Fibroblast of skin of left biceps (primary cell): ENCODE measurements around the gene CYSTM1.

Source experiments
- DNase-seq, 2 experiments: peaks; one replicate each; pipeline ENCODE4 v3.0.0-alpha.2; 2013; ENCODE audit warnings: low read depth in 2 of 2

CYSTM1 gene

GRCh38 chr5:140207250-140207964 lies 32.4 kb downstream of the CYSTM1 start:
- DNase-seq = no peak

- no peak for DNase-seq
Measured at GRCh38 chr5:140208065-140208464, 33.1 kb downstream of the CYSTM1 start.

GRCh38 chr5:140213370-140213983 lies 38.5 kb downstream of the CYSTM1 start:
- no peak for DNase-seq

- peak in 1 of 2 experiments; percentile 15 for DNase-seq
Measured at GRCh38 chr5:140214831-140215230, 39.8 kb downstream of the CYSTM1 start.

GRCh38 chr5:140215276-140215675 lies 40.3 kb downstream of the CYSTM1 start:
- DNase-seq = no peak

- DNase-seq = no peak
Measured at GRCh38 chr5:140216478-140217074, 41.6 kb downstream of the CYSTM1 start.

GRCh38 chr5:140217299-140218026 lies 42.5 kb downstream of the CYSTM1 start:
- no peak for DNase-seq

- DNase-seq = no peak
Measured at GRCh38 chr5:140219068-140219991, 44.3 kb downstream of the CYSTM1 start.

GRCh38 chr5:140220032-140220697 lies 45.2 kb downstream of the CYSTM1 start:
- DNase-seq = no peak

- DNase-seq = no peak
Measured at GRCh38 chr5:140220698-140221064, 45.7 kb downstream of the CYSTM1 start.

- DNase-seq = peak in 1 of 2 experiments; percentile 29
Measured at GRCh38 chr5:140221697-140222223, 46.8 kb downstream of the CYSTM1 start.

- DNase-seq = no peak
Measured at GRCh38 chr5:140222416-140222815, 47.4 kb downstream of the CYSTM1 start.

GRCh38 chr5:140223567-140223966 lies 48.6 kb downstream of the CYSTM1 start:
- no peak for DNase-seq

- DNase-seq = no peak
Measured at GRCh38 chr5:140224658-140225057, 49.7 kb downstream of the CYSTM1 start.

- DNase-seq = no peak
Measured at GRCh38 chr5:140225396-140225795, 50.4 kb downstream of the CYSTM1 start.

- DNase-seq = no peak
Measured at GRCh38 chr5:140227046-140227445, 52.1 kb downstream of the CYSTM1 start.

- DNase-seq = no peak
Measured at GRCh38 chr5:140228364-140228837, 53.4 kb downstream of the CYSTM1 start.

GRCh38 chr5:140230373-140230772 lies 55.4 kb downstream of the CYSTM1 start:
- no peak for DNase-seq

- DNase-seq = no peak
Measured at GRCh38 chr5:140232731-140233130, 57.7 kb downstream of the CYSTM1 start.

- no peak for DNase-seq
Measured at GRCh38 chr5:140234377-140234989, 59.5 kb downstream of the CYSTM1 start.
